ENCODE results near the gene LRRC38.
"Not testable (repeated sequence)": the region's sequence is repeated elsewhere in the genome, so short reads cannot be mapped to it uniquely, and the experiment has no call there.

GRCh38 chr1:13439104-13439783 lies 74.6 kb downstream of the LRRC38 start:
- TF ChIP-seq CTCF (conservative IDR thresholded peaks at IDR 0.05); EZH2 (IDR thresholded peaks at IDR 0.05; ENCODE audit: low read depth): not testable (repeated sequence)

All from PC-9 (cell line).